OCI-LY1 (cell line): ENCODE results near the gene OR4X1.
"Not testable (repeated sequence)": the region's sequence is repeated elsewhere in the genome, so short reads cannot be mapped to it uniquely, and the experiment has no call there.

ENCODE experiments used
- CTCF ChIP-seq: fragments of 200-600 bp; sonication (generic), shearing (Covaris generic); IDR thresholded peaks from 2 replicates; pipeline ENCODE4 v1.5.1; 2017; ENCODE audit warnings: mild to moderate bottlenecking, antibody characterized with exemption, low read length, moderate library complexity, mixed read lengths
- EZH2 ChIP-seq: fragments of 200-600 bp; sonication (generic), shearing (Covaris generic); IDR thresholded peaks from 2 replicates; pipeline ENCODE4 v1.8.0; 2017; ENCODE audit warnings: borderline replicate concordance, mixed run types, mild to moderate bottlenecking, antibody characterized with exemption, low read length, moderate library complexity, mixed read lengths

- TF ChIP-seq EZH2, CTCF: not testable (repeated sequence)
These were observed 49.9 kb downstream of the OR4X1 start for GRCh38 chr11:48313590-48313989.
